ENCODE results near the gene PTPN23.
"Not testable (repeated sequence)": the region's sequence is repeated elsewhere in the genome, so short reads cannot be mapped to it uniquely, and the experiment has no call there.

Gene PTPN23

GRCh38 chr3:47367631-47368030 is 13.2 kb upstream of the PTPN23 start:
- no peak for TF ChIP-seq ESRRG (CRISPR knock-in tag; IDR thresholded peaks at IDR 0.05)
- TF ChIP-seq CREB5 (CRISPR knock-in tag; IDR thresholded peaks at IDR 0.05; ENCODE audit: low read depth), result no peak
- TF ChIP-seq CSDC2 (CRISPR knock-in tag; IDR thresholded peaks at IDR 0.05), result no peak
- no peak for TF ChIP-seq ISL1 (CRISPR knock-in tag; IDR thresholded peaks at IDR 0.05)
- no peak for TF ChIP-seq POU6F1 (CRISPR knock-in tag; IDR thresholded peaks at IDR 0.05; ENCODE audit: borderline replicate concordance, low read depth)
- no peak for TF ChIP-seq TCF4 (CRISPR knock-in tag; IDR thresholded peaks at IDR 0.05; ENCODE audit: borderline replicate concordance)
- no peak for TF ChIP-seq TSHZ2 (CRISPR knock-in tag; IDR thresholded peaks at IDR 0.05)
- no peak for TF ChIP-seq ARNTL (CRISPR knock-in tag; IDR thresholded peaks at IDR 0.05; ENCODE audit: borderline replicate concordance, low read depth)
- no peak for TF ChIP-seq SNAI2 (CRISPR knock-in tag; IDR thresholded peaks at IDR 0.05)
- TF ChIP-seq TOX (CRISPR knock-in tag; IDR thresholded peaks at IDR 0.05; ENCODE audit: borderline replicate concordance), result no peak
- TF ChIP-seq ZFP30 (CRISPR knock-in tag; IDR thresholded peaks at IDR 0.05), result no peak
- no peak for ATAC-seq

- not testable (repeated sequence) for ATAC-seq
Observed at GRCh38 chr3:47370020-47370419, 10.8 kb upstream of the PTPN23 start.

- ATAC-seq, result peak; percentile 69
- TF ChIP-seq ZNF70 (CRISPR knock-in tag; IDR thresholded peaks at IDR 0.05) (no peak), ZNF565 (CRISPR knock-in tag; conservative IDR thresholded peaks at IDR 0.05; ENCODE audit: low read depth) (no peak), ARNTL (CRISPR knock-in tag; IDR thresholded peaks at IDR 0.05; ENCODE audit: borderline replicate concordance, low read depth) (no peak)
Observed at GRCh38 chr3:47370887-47371697, 9.7 kb upstream of the PTPN23 start.

- TF ChIP-seq SNAI2 (CRISPR knock-in tag; IDR thresholded peaks at IDR 0.05), result no peak
- no peak for TF ChIP-seq OSR1 (CRISPR knock-in tag; IDR thresholded peaks at IDR 0.05)
- no peak for TF ChIP-seq ESRRG (CRISPR knock-in tag; IDR thresholded peaks at IDR 0.05)
- no peak for ATAC-seq
Observed at GRCh38 chr3:47374587-47374986, 6.2 kb upstream of the PTPN23 start.

GRCh38 chr3:47376393-47376792 is 4.4 kb upstream of the PTPN23 start:
- ATAC-seq, result no peak
- TF ChIP-seq GLIS3 (CRISPR knock-in tag; IDR thresholded peaks at IDR 0.05) (no peak), TSHZ2 (CRISPR knock-in tag; IDR thresholded peaks at IDR 0.05) (no peak), CSDC2 (CRISPR knock-in tag; IDR thresholded peaks at IDR 0.05) (no peak), ZNF70 (CRISPR knock-in tag; IDR thresholded peaks at IDR 0.05) (no peak), POU6F1 (CRISPR knock-in tag; IDR thresholded peaks at IDR 0.05; ENCODE audit: borderline replicate concordance, low read depth) (no peak), ISL1 (CRISPR knock-in tag; IDR thresholded peaks at IDR 0.05) (no peak), PATZ1 (CRISPR knock-in tag; IDR thresholded peaks at IDR 0.05; ENCODE audit: borderline replicate concordance) (no peak), ZNF8 (CRISPR knock-in tag; IDR thresholded peaks at IDR 0.05) (no peak), PPARA (CRISPR knock-in tag; IDR thresholded peaks at IDR 0.05; ENCODE audit: borderline replicate concordance) (no peak), BACH2 (CRISPR knock-in tag; IDR thresholded peaks at IDR 0.05; ENCODE audit: borderline replicate concordance) (no peak), OSR1 (CRISPR knock-in tag; IDR thresholded peaks at IDR 0.05) (no peak), ZFP30 (CRISPR knock-in tag; IDR thresholded peaks at IDR 0.05) (no peak), RARB (CRISPR knock-in tag; IDR thresholded peaks at IDR 0.05) (no peak), ARNTL (CRISPR knock-in tag; IDR thresholded peaks at IDR 0.05; ENCODE audit: borderline replicate concordance, low read depth) (no peak), TOX (CRISPR knock-in tag; IDR thresholded peaks at IDR 0.05; ENCODE audit: borderline replicate concordance) (no peak), TCF4 (CRISPR knock-in tag; IDR thresholded peaks at IDR 0.05; ENCODE audit: borderline replicate concordance) (no peak)
